HepG2 (cell line): ENCODE measurements around the gene KRABD2.

Source experiments
- ATAC-seq: fragments of 200-7000 bp; cut with Tn5 transposase; 3 replicates; pipeline ENCODE4 v1.9.1; 2020; ENCODE audit warnings: mild to moderate bottlenecking, moderate library complexity
- BruUV-seq: library from RNA; stranded (reverse); fragments of 400-500 nt; replicated peaks from 2 replicates; lab custom pipeline; 2021; lab: Mats Ljungman, UMichigan
- CTCF ChIA-PET: fragments of 300-600 bp; formaldehyde crosslinking; extraction: SDS; loops from one replicate; lab custom pipeline; 2021; ENCODE audit warnings: low total read pairs, inconsistent platforms, low intra/inter-chr PET ratio; lab: Yijun Ruan, JAX
- POLR2A ChIA-PET: fragments of 350-600 bp; sonication (Branson Sonifier 250); formaldehyde crosslinking; loops from one replicate; lab custom pipeline; 2020; ENCODE audit warnings: antibody characterized with exemption, inconsistent platforms; lab: Yijun Ruan, JAX
- DNase-seq: peaks from one replicate; pipeline ENCODE4 v3.0.0-alpha.2; 2015; ENCODE audit warnings: low spot score
- FAIRE-seq: peaks from 3 replicates; lab custom pipeline; 2011; peaks lifted over from hg19 to GRCh38; lab: Jason Lieb, UNC
- H2AFZ ChIP-seq: one replicate; pipeline ENCODE4 v1.6.1; 2011; ENCODE audit warnings: low read length, inconsistent platforms
- H3K27ac ChIP-seq: fragments of 300-600 bp; 3 replicates; pipeline ENCODE4 v1.8.0; 2011; ENCODE audit warnings: mixed run types, mild to moderate bottlenecking, mixed read lengths, low read length, inconsistent platforms; ENCODE audit not compliant: insufficient read depth; ENCODE audit errors: extremely low read length
- H3K27me3 ChIP-seq, 2 experiments: fragments of 200-600 bp in 1 of 2; 2 replicates in 1 of 2; 3 replicates in 1 of 2; pipeline versions ENCODE4 v1.6.0 to v1.8.0; 2011; ENCODE audit warnings: low read length in 2 of 2, mild to moderate bottlenecking in 2 of 2, moderate library complexity in 2 of 2, inconsistent platforms in 1 of 2; ENCODE audit not compliant: insufficient read depth in 2 of 2, control insufficient read depth in 1 of 2
- H3K36me3 ChIP-seq, 2 experiments: fragments of 200-600 bp in 1 of 2; replicated peaks in 1 of 2; 2 replicates in 1 of 2; 3 replicates in 1 of 2; pipeline versions ENCODE4 v1.5.1 to v1.8.0; 2011; ENCODE audit warnings: low read length in 2 of 2, inconsistent platforms in 1 of 2; ENCODE audit not compliant: insufficient read depth in 2 of 2, control insufficient read depth in 1 of 2
- H3K4me1 ChIP-seq: 2 replicates; pipeline ENCODE4 v1.5.1; 2012; ENCODE audit warnings: low read length, inconsistent platforms; ENCODE audit not compliant: insufficient read depth
- H3K4me2 ChIP-seq: 2 replicates; pipeline ENCODE4 v1.6.0; 2011; ENCODE audit warnings: low read depth, low read length, inconsistent platforms
- H3K4me3 ChIP-seq, 3 experiments: fragments of 200-600 bp in 1 of 3; sonication (generic), shearing (Covaris generic) in 1 of 3; replicated peaks in 1 of 3; 2 replicates each; pipeline ENCODE4 v1.5.1; 2011 to 2016; ENCODE audit warnings: low read length in 3 of 3, inconsistent platforms in 2 of 3, low read depth in 2 of 3, mild to moderate bottlenecking in 2 of 3, control low read depth in 1 of 3, mixed read lengths in 1 of 3; ENCODE audit not compliant: insufficient read depth in 1 of 3
- H3K79me2 ChIP-seq: one replicate; pipeline ENCODE4 v1.6.1; 2011; ENCODE audit warnings: low read length, inconsistent platforms; ENCODE audit not compliant: insufficient read depth
- H3K9ac ChIP-seq: 2 replicates; pipeline ENCODE4 v1.6.0; 2011; ENCODE audit warnings: mild to moderate bottlenecking, low read depth, low read length, inconsistent platforms; ENCODE audit not compliant: insufficient read depth
- H3K9me3 ChIP-seq: 2 replicates; pipeline ENCODE4 v1.5.1; 2012; ENCODE audit warnings: mild to moderate bottlenecking, low read length
- H4K20me1 ChIP-seq: 2 replicates; pipeline ENCODE4 v1.6.0; 2011; ENCODE audit warnings: inconsistent platforms, mild to moderate bottlenecking, low read length, moderate library complexity; ENCODE audit not compliant: insufficient read depth
- DNMT3B ChIP-seq: conservative IDR thresholded peaks from 2 replicates; pipeline ENCODE4 v1.6.1; 2016; ENCODE audit warnings: missing biosample characterization, control low read depth
- MLLT10 ChIP-seq: sonication (generic); formaldehyde crosslinking; IDR thresholded peaks from 2 replicates; pipeline ENCODE4 v1.4.0; 2020; ENCODE audit warnings: missing genetic modification reagents
- SMAD9 ChIP-seq: sonication (generic); formaldehyde crosslinking; IDR thresholded peaks from 2 replicates; pipeline ENCODE4 v1.5.1; 2020; ENCODE audit warnings: mild to moderate bottlenecking, missing genetic modification reagents
- ZKSCAN1 ChIP-seq: fragments of 150-350 bp; IDR thresholded peaks from 2 replicates; pipeline ENCODE4 v1.6.1; 2014; ENCODE audit warnings: low read length
- ZNF678 ChIP-seq: sonication (generic); formaldehyde crosslinking; IDR thresholded peaks from 2 replicates; pipeline ENCODE4 v1.4.0; 2020; ENCODE audit warnings: mild to moderate bottlenecking, missing genetic modification reagents
- WGBS: methylation state at CpG from one replicate; pipeline ENCODE4 v1.1.6; 2017; ENCODE audit warnings: low lambda C conversion rate; 5-methylcytosine and 5-hydroxymethylcytosine counted together
- in situ Hi-C: cut with HindIII; loops from 2 replicates; pipeline ENCODE4 v1.10.0; 2017; ENCODE audit warnings: low pct_unique_long_range_greater_than_20kb; ENCODE audit not compliant: extremely low pct_ligation_motif_present
- intact Hi-C: fragments of 100-400 bp; cut with micrococcal nuclease; formaldehyde crosslinking; loops from one replicate; pipeline ENCODE4 v1.10.0; 2022; ENCODE audit not compliant: unreplicated experiment
- TF ChIP-seq, protein P1 (sequence below): fragments of 450-650 bp; IDR thresholded peaks from 2 replicates; pipeline ENCODE4 v1.6.1; 2017; ENCODE audit warnings: mild to moderate bottlenecking
- TF ChIP-seq, protein P2 (sequence below): IDR thresholded peaks from 2 replicates; pipeline ENCODE4 v1.6.1; 2016; ENCODE audit warnings: low read depth, borderline replicate concordance

The KRABD2 gene

DNA sequence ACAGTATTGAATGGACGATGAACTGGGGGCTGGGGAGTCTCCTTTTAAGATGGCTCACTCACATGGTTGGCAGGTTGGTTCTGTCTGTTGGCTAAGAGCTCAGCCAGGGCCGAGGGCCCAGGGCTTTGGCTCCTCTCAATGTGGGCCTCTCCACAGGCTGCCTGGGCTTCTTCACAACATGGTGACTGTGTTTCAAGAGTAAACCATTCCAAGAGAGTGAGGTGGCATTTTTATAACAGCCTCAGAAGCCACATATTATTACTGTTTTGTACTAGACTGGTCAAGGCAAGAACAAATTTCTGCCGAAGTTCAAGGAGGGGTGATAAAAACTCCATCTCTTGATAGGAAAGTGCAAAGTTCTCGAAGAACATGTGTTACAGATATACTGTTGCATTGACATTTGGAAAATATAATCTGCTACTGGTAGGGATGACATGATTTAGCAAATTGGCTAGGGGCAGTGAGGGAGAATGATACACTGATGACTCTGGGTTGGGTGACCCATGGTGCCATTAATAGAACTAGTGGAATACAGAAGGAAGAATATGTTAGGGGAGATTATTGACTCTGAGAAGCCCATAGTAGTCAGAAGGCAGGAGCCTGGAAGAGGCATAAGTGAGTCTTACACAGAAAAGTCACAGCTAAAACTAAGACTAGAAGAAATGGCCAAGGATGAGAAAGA lies 13.7 kb downstream of the KRABD2 start:
- ChIA-PET POLR2A (no interaction called here), CTCF (no interaction called here)
- FAIRE-seq (no peak), DNase-seq (no peak), ATAC-seq (no peak)
- H3K9me3 ChIP-seq: no peaks in the 10 kb centered on the region
- H3K27me3 ChIP-seq: no peaks in the 10 kb centered on the region
- in situ Hi-C loops: no loop called here
- peaks cover 17% of the 10 kb centered on the region for H3K4me1 ChIP-seq
- intact Hi-C loops: no loop called here
- no TSS peak for BruUV-seq
- H4K20me1 ChIP-seq: no peaks in the 10 kb centered on the region
- no peak overlapping the region for H3K4me2 ChIP-seq
- H3K27ac ChIP-seq: no peak overlapping the region
- no peak overlapping the region for H2AFZ ChIP-seq
- TF ChIP-seq MLLT10 (CRISPR knock-in tag) (no peak), ZKSCAN1 (no peak), DNMT3B (CRISPR knock-in tag) (no peak), ZNF678 (CRISPR knock-in tag) (no peak), SMAD9 (CRISPR knock-in tag) (no peak)
- TF ChIP-seq, protein P1, sequence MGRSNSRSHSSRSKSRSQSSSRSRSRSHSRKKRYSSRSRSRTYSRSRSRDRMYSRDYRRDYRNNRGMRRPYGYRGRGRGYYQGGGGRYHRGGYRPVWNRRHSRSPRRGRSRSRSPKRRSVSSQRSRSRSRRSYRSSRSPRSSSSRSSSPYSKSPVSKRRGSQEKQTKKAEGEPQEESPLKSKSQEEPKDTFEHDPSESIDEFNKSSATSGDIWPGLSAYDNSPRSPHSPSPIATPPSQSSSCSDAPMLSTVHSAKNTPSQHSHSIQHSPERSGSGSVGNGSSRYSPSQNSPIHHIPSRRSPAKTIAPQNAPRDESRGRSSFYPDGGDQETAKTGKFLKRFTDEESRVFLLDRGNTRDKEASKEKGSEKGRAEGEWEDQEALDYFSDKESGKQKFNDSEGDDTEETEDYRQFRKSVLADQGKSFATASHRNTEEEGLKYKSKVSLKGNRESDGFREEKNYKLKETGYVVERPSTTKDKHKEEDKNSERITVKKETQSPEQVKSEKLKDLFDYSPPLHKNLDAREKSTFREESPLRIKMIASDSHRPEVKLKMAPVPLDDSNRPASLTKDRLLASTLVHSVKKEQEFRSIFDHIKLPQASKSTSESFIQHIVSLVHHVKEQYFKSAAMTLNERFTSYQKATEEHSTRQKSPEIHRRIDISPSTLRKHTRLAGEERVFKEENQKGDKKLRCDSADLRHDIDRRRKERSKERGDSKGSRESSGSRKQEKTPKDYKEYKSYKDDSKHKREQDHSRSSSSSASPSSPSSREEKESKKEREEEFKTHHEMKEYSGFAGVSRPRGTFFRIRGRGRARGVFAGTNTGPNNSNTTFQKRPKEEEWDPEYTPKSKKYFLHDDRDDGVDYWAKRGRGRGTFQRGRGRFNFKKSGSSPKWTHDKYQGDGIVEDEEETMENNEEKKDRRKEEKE: no peak
- TF ChIP-seq, protein P2, sequence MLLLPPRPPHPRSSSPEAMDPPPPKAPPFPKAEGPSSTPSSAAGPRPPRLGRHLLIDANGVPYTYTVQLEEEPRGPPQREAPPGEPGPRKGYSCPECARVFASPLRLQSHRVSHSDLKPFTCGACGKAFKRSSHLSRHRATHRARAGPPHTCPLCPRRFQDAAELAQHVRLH (CRISPR knock-in tag): no peak
- H3K36me3 ChIP-seq: no peaks in the 10 kb centered on the region
- no peak overlapping the region for H3K9ac ChIP-seq
- no peak overlapping the region for H3K4me3 ChIP-seq
- 57% methylated on average over 3 of the region's 4 CpGs for WGBS
- H3K79me2 ChIP-seq: no peaks in the 10 kb centered on the region
